Lung (tissue), 12 donors: ENCODE measurements around the gene COP1. TPM values are rescaled to one million over a fixed set of nuclear protein-coding genes. Genes with fewer than 3 reads are reported as not detected.

Experiments used
- ATAC-seq: fragments of 200-7000 bp; cut with Tn5 transposase; one replicate; pipeline ENCODE4 v1.9.1; 2020; ENCODE audit warnings: moderate number of reproducible peaks; ENCODE audit not compliant: insufficient read depth, low FRiP score
- DNase-seq, 3 donors: peaks; one replicate each; pipeline ENCODE4 v3.0.0-alpha.2; 2013 to 2017
- H3K27ac ChIP-seq, 2 donors: one replicate each; pipeline ENCODE4 v1.5.1; 2013; ENCODE audit warnings: mild to moderate bottlenecking in 2 of 2, moderate library complexity in 2 of 2, control low read depth in 1 of 2, inconsistent platforms in 1 of 2, low read depth in 1 of 2, low read length in 1 of 2
- H3K27me3 ChIP-seq, 3 donors: one replicate each; pipeline ENCODE4 v1.5.1; 2013; ENCODE audit warnings: low read length in 2 of 3; ENCODE audit not compliant: control insufficient read depth in 3 of 3, insufficient read depth in 3 of 3
- H3K36me3 ChIP-seq, 4 donors: one replicate each; pipeline ENCODE4 v1.5.1; 2013; ENCODE audit warnings: low read length in 4 of 4, mild to moderate bottlenecking in 1 of 4, moderate library complexity in 1 of 4; ENCODE audit not compliant: control insufficient read depth in 4 of 4, insufficient read depth in 4 of 4
- H3K4me1 ChIP-seq, 5 donors: one replicate each; pipeline ENCODE4 v1.5.1; 2013; ENCODE audit warnings: low read length in 5 of 5, mild to moderate bottlenecking in 2 of 5, moderate library complexity in 1 of 5; ENCODE audit not compliant: control insufficient read depth in 5 of 5, insufficient read depth in 5 of 5
- H3K4me3 ChIP-seq: one replicate; pipeline ENCODE4 v1.5.1; 2013; ENCODE audit warnings: mild to moderate bottlenecking, control low read depth, moderate library complexity
- H3K9ac ChIP-seq, 2 donors: one replicate each; pipeline ENCODE4 v1.5.1; 2013; ENCODE audit warnings: low read length in 2 of 2, control low read depth in 1 of 2; ENCODE audit not compliant: insufficient read depth in 1 of 2
- H3K9me3 ChIP-seq, 4 donors: one replicate each; pipeline ENCODE4 v1.5.1; 2013; ENCODE audit warnings: low read length in 3 of 4, mild to moderate bottlenecking in 1 of 4, moderate library complexity in 1 of 4; ENCODE audit not compliant: control insufficient read depth in 4 of 4, insufficient read depth in 3 of 4
- WGBS, 2 donors: extraction: QIAGEN DNeasy Blood & Tissue Kit; methylation state at CpG; one replicate each; pipeline ENCODE4 v1.1.7; 2013; 5-methylcytosine and 5-hydroxymethylcytosine counted together
- polyA plus RNA-seq, 2 donors: library from polyadenylated mRNA; stranded (reverse); fragments of 200-250 nt; gene quantifications; one replicate each; pipeline ENCODE4 v1.2.1, GENCODE V29; 2013
- total RNA-seq, 2 donors: library from RNA; depleted of rRNA in 1 of 2; stranded (reverse); fragments of >200 nt in 1 of 2; gene quantifications; one replicate each; pipeline ENCODE4 v1.2.1, GENCODE V29; 2014 to 2021
- TF ChIP-seq, protein P1 (sequence below): IDR thresholded peaks from 2 replicates; pipeline ENCODE4 v1.5.1; 2012; ENCODE audit warnings: mild to moderate bottlenecking; ENCODE audit errors: control extremely low read depth, extremely low read depth
- donor health status: control.
- donor health status: control.
- donor health status: Bipolar disorder and iron deficiency.
- donor health status: healthy.
- donor health status: DM: yes; HTN: yes; CAD: no.

COP1 gene
- total and polyA plus RNA-seq, 4 donors = 31.3 to 71.4 (median 52.8) TPM

DNA sequence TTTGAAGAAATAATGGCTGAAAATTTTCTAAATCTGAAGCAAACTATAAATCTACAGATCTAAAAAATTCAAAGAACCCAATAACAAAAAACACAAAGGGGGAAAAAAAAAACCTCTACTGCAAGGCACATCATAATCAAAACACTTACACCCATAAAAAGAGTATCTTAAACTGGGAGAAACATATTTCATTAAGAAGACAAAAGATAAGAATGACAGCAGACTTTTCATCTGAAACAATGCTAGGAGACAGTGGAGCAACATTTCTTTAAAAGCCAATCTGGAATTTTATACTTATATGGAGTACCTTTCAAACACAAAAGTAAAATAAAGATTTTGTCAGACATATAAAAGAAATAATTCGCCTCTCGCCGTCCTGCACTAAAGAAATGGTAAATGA lies 49.1 kb downstream of the COP1 start:
- no peak for ATAC-seq
- Histone ChIP-seq H3K27me3 (no peaks in the 10 kb centered on the region), H3K9me3 (peaks cover 0 to 3% (median 0%) of the 10 kb centered on the region in 4 donors), H3K27ac (no peak overlapping the region), H3K36me3 (peaks cover 2 to 25% (median 13%) of the 10 kb centered on the region in 4 donors), H3K4me3 (no peak overlapping the region), H3K9ac (no peak overlapping the region), H3K4me1 (no peaks in the 10 kb centered on the region)
- TF ChIP-seq, protein P1, sequence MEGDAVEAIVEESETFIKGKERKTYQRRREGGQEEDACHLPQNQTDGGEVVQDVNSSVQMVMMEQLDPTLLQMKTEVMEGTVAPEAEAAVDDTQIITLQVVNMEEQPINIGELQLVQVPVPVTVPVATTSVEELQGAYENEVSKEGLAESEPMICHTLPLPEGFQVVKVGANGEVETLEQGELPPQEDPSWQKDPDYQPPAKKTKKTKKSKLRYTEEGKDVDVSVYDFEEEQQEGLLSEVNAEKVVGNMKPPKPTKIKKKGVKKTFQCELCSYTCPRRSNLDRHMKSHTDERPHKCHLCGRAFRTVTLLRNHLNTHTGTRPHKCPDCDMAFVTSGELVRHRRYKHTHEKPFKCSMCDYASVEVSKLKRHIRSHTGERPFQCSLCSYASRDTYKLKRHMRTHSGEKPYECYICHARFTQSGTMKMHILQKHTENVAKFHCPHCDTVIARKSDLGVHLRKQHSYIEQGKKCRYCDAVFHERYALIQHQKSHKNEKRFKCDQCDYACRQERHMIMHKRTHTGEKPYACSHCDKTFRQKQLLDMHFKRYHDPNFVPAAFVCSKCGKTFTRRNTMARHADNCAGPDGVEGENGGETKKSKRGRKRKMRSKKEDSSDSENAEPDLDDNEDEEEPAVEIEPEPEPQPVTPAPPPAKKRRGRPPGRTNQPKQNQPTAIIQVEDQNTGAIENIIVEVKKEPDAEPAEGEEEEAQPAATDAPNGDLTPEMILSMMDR = no peak
- WGBS, 2 donors = 97 to 98% methylated on average over 3 of the region's 3 CpGs
- peak in 1 of 3 donors; percentile 14 for DNase-seq

DNA sequence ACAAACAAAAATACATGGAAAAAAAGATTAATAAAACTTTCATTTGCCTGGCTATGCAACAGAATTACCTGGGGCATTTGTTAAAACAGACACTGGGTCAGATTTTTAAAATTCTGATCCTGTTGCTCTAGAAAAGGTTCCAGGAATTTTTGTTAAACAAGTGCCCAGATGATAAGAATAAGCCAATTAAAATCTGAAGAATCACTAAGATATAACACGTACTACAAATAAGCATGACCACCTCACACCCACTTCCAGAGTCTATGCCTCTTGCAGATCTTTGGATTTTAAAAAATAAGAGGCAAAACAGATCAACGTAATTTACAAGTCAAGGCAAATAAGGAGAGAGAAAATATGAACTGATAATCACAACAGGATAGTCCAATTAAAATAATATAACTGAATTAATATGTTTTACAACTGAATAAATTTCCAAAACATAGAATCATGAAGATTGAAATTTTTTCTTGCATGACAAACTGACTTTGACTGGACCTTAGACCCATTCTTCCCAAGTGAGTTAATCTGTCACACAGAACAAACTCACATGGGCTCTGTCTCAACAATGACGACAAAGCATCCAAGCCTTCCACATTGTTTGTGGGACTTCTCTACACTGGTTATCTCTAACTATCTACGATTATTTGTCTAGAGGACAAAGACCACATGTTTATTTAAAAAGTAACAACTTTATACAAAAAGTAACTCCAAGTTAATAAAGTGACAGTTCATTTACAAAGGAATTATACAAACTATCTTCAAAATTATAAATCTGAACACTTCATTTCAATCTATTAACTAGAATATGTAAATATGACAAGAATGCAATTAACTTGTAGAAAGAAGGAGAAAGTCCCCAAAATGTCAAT lies 56.9 kb downstream of the COP1 start:
- Histone ChIP-seq H3K9me3 (peaks cover 0 to 3% (median 0%) of the 10 kb centered on the region in 4 donors), H3K4me1 (no peaks in the 10 kb centered on the region), H3K27ac (no peak overlapping the region), H3K9ac (no peak overlapping the region), H3K4me3 (no peak overlapping the region), H3K36me3 (peaks cover 0 to 10% (median 7%) of the 10 kb centered on the region in 4 donors), H3K27me3 (no peaks in the 10 kb centered on the region)
- TF ChIP-seq, protein P1 = no peak
- no peak for ATAC-seq
- 75 to 87% methylated on average over 4 of the region's 4 CpGs for WGBS, 2 donors
- DNase-seq = peak in 1 of 3 donors; percentile 9

DNA sequence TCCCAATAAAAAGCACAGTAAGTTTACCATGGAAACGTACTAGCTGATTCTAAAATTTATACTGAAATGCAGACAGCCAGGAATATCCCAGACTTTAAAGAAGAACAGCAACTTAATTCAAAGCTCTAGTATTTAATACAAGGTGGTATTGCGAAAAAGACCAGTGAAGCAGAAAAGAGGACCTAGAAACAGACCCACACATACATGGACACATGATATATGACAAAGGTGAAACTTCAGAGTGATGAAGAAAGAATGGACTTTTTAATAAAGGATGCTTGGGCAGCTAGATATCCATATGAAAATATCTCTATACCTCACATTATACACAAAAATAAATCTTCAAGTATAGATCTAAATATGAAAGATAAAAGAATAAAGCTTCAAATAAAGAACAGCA lies 62.6 kb downstream of the COP1 start:
- H3K4me1 ChIP-seq = no peaks in the 10 kb centered on the region
- ATAC-seq (no peak), DNase-seq (no peak)
- no peak overlapping the region for H3K4me3 ChIP-seq
- no peaks in the 10 kb centered on the region for H3K27me3 ChIP-seq
- H3K36me3 ChIP-seq = peaks cover 2 to 6% (median 4%) of the 10 kb centered on the region in 4 donors
- H3K9ac ChIP-seq = no peak overlapping the region
- TF ChIP-seq, protein P1 = no peak
- no peak overlapping the region for H3K27ac ChIP-seq
- H3K9me3 ChIP-seq = peaks cover 0 to 3% (median 0%) of the 10 kb centered on the region in 4 donors
- WGBS, 2 donors = 92 to 97% methylated on average over 2 of the region's 2 CpGs
